Breast epithelium (tissue), 3 donors: ENCODE measurements around the gene TPPP.
"Not testable (repeated sequence)": the region's sequence is repeated elsewhere in the genome, so short reads cannot be mapped to it uniquely, and the experiment has no call there.

Source experiments
- CTCF ChIP-seq, 3 donors: fragments of 450-650 bp; IDR thresholded peaks; one replicate each; pipeline ENCODE4 v1.5.1; 2016 to 2017; ENCODE audit warnings: antibody characterized with exemption in 3 of 3, mild to moderate bottlenecking in 3 of 3, moderate library complexity in 3 of 3
- POLR2A ChIP-seq: fragments of 450-650 bp; IDR thresholded peaks from one replicate; pipeline ENCODE4 v1.6.1; 2016; ENCODE audit warnings: antibody characterized with exemption, mild to moderate bottlenecking, moderate library complexity
- POLR2AphosphoS5 ChIP-seq, 3 donors: sonication (generic); formaldehyde crosslinking; IDR thresholded peaks; one replicate each; pipeline ENCODE4 v1.6.1; 2017; ENCODE audit warnings: antibody characterized with exemption in 3 of 3

DNA sequence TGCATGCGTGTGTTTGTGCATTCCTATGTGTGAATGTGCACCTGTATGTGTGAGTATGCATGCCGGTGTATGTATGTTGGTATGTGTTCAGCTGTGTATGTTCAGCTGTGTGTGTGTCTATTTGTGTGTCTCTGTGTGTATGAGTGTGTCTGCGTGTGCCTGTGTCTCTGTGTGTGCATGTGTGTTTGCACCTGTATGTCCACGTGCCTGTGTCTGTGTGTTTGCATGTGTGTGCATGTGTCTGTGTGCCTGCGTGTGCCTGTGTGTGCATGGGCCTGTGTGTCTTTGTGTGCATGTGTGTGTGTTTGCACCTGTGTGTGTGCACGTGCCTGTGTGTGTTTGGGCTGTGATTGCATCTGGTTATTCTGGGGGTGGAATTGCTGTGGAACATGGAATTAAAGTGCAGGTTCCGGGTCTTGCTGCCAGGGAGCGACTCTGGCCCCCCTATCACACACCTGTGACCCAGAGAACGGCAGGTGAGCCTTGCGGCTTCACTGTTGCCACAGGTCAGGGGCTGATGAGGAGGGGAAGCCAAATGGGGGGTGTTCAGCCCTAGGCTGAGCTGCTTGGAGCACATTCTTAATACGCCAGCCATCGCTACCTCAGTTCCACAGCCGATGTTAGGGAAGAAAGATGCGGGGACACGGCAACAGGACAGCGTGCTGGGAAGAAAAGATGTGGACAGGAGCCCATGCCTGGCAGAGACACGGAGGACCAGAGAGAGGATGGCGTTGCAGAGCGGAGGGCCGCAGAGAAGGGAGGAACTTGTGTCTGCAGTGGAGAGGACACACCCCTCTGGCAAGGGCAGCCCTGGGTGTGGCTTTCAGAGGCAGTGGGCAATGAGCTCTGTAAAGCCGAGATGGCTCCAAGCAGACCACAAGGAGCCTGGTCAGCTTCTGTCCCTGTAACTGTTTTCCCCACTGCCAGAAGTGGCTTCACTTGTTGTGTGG, 3.9 kb upstream of the TPPP start:
- not testable (repeated sequence) for TF ChIP-seq CTCF (IDR thresholded peaks at IDR 0.05); POLR2A; POLR2AphosphoS5 (IDR thresholded peaks at IDR 0.05)
